Prostate gland (tissue), 2 donors: Measurements from ENCODE around the gene FOXP1.

Experiments used
- CTCF ChIP-seq, 4 experiments: fragments of 200-600 bp in 2 of 4; fragments of 450-650 bp in 2 of 4; sonication (generic) in 2 of 4; IDR thresholded peaks; 1 replicate in 3 of 4; 2 replicates in 1 of 4; pipeline ENCODE4 v1.5.1; 2016 to 2019; ENCODE audit warnings: antibody characterized with exemption in 4 of 4, mild to moderate bottlenecking in 2 of 4, moderate library complexity in 2 of 4
- POLR2A ChIP-seq: fragments of 450-650 bp; IDR thresholded peaks from one replicate; pipeline ENCODE4 v1.6.1; 2016; ENCODE audit warnings: antibody characterized with exemption, mild to moderate bottlenecking
- POLR2AphosphoS5 ChIP-seq: sonication (generic); formaldehyde crosslinking; IDR thresholded peaks from one replicate; pipeline ENCODE4 v1.6.1; 2017; ENCODE audit warnings: antibody characterized with exemption

GRCh38 chr3:71076361-71077002, 507.0 kb downstream of the FOXP1 start:
- TF ChIP-seq CTCF (IDR thresholded peaks at IDR 0.05): no peak
- no peak for TF ChIP-seq POLR2A
- no peak for TF ChIP-seq POLR2AphosphoS5
